Measurements from ENCODE around the gene FETUB.

GRCh38 chr3:186640473-186640818 lies 247 bp downstream of the FETUB start:
- TF ChIP-seq CTCF (IDR thresholded peaks at IDR 0.05) (no peak), POLR2A (IDR thresholded peaks at IDR 0.05) (no peak)

All from thyroid gland (tissue), 4 donors.